ENCODE results near the gene ADAM8.

ADAM8 gene

DNA sequence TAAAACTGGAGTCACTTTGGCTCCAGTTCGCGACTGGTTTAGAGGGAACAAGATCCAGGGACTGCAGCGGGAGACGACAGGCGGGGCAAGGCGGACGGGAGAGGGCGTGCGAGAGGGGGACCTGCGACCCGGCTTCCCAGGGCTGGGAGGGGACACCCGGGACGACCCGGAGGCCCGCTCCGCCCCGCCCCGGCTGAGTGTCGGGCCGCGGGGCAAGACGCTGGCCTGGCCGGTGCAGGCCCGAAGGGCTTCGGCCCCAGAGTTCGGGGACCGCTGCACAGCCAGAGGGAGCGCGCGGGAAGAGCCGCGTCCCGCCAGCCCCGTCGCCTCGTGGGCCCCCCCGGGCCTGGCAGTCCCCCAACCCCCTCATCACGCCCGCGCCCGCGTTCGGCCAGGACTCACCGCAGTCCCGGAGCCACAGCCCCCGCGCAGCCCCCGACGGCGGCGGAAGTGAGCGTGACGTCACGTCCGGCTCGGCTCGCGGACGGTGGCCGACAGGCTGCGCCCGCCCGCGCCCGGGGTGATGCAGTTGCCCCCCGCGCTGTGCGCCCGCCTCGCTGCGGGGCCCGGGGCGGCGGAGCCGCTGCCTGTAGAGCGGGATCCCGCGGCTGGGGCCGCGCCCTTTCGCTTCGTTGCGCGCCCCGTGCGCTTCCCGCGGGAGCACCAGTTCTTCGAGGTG, 31.9 kb upstream of the ADAM8 start, which contains the start of the genes TUBGCP2 and ZNF511:
TUBGCP2 (minus strand) TSS at position 452 of the 679 bp plus-strand sequence. CDS start 5,931 bp downstream, outside the sequence.
ZNF511 (plus strand) TSS at position 494 of the 679 bp plus-strand sequence; CDS start at position 524, 30 bp downstream.
- DNase-seq = peak; percentile 85 to 88

DNA sequence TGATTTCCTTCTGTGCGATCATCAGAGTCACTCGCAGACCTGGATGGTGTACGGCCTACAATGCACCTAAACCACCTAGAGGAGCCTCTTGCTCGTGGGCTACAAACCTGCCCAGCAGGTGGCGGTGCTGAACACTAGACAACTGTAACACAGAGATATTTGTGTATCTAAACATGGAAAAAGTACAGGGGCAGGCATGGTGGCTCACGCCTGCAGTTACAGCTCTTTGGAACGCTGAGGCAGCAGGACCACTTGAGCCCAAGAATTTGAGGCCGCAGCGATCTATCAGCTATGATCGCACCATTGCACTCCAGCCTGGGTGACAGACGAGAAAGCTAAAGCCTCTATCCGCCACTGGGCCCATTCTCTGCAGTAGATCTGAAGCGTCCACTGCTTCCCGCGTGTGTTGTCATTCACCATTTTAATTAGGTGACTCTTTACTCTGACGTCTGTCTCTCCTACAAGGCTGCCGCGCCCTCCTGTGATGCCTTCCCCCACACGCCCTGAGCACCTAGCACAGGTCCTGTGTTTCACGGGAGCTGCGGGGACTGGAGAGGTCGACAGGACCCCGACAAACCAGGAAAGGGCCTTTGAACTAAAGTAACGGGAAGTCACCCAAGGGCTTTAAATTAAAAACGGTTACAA, 31.2 kb upstream of the ADAM8 start:
- peak; percentile 88 to 92 for DNase-seq

DNA sequence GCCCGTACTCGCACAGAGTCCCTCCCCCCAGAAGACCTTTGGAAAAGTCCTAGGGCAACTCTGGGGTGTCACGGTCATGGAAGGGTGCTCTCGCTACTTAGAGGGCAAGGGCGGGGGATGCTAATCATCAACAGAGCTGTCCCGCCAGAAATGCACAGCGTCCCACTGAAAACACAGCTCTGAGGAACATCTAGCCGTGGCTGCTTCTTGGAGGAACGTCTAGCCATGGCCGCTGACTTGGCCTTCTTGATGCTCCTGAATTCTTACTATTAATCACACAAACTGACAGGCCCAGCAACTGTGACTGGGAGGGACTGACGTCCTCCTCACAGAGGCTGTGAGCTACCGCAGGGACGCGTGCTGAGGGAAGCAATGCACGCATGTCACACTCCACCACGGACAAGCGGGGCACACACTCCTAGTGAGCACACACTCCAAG, 30.3 kb upstream of the ADAM8 start:
- DNase-seq = no peak

- DNase-seq = no peak
Observed at GRCh38 chr10:133306097-133306476, 29.4 kb upstream of the ADAM8 start.

GRCh38 chr10:133303206-133303605, 26.5 kb upstream of the ADAM8 start:
- DNase-seq = no peak

- no peak for DNase-seq
Observed at GRCh38 chr10:133302230-133302629, 25.6 kb upstream of the ADAM8 start.

- DNase-seq = no peak
Observed at GRCh38 chr10:133299738-133300137, 23.1 kb upstream of the ADAM8 start.

DNA sequence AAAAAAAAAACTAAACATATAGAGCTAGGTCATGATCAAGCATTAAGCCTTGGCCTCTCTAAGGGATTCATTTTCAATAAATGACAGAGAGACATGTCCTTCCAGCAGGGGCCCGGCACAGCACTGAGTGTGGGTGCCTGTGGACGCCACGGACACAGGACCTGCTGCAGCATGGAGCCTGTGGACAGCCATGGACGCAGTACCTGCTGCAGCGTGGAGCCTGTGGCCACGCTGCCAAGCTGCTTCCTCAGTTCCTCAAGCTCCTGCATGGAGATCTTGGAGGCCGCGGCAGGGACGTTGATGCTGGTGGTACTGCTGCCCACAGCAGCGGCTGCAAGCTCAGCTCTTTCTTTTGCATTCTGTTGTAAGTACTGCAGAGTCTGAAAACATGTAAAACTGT, 22.6 kb upstream of the ADAM8 start:
- no peak for DNase-seq

DNA sequence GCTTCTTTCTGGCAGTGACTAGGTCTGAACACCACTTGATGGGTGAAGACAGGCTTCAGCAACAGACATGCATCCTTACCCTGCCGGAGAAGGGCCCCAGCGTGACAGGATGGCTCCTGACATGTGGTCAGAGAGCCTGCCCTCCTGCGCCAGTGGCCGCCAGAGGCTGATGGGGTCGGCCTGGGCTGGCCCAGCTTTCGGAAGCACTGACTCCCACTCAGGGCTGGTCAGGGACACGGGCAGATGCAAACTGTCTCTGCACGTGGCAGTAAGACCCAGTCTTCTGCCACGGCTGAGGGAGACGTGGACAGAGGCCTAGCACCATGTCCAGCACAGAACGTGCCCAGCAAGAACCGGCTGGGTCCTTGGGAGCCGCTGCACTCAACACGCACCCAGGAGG, 21.8 kb upstream of the ADAM8 start:
- no peak for DNase-seq

DNA sequence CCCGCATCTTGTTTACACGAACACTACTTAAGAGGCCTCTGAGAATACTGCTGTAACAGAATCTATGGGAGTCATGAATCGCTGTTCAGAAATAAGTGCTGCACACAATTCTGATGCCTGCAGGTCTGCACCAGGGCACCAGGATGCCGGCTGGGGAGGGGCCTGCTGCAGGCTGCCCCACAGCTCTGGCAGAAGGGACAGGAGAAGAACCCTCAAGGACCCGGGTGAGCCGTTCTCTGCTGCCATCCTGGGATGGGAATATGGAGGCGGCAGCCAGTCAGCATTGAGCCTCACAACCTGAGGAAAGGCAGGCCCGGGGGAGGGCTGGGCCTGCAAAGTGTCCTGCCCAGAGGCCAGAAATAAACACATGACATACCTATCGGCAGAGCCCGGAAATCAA, 20.8 kb upstream of the ADAM8 start:
- no peak for DNase-seq

DNA sequence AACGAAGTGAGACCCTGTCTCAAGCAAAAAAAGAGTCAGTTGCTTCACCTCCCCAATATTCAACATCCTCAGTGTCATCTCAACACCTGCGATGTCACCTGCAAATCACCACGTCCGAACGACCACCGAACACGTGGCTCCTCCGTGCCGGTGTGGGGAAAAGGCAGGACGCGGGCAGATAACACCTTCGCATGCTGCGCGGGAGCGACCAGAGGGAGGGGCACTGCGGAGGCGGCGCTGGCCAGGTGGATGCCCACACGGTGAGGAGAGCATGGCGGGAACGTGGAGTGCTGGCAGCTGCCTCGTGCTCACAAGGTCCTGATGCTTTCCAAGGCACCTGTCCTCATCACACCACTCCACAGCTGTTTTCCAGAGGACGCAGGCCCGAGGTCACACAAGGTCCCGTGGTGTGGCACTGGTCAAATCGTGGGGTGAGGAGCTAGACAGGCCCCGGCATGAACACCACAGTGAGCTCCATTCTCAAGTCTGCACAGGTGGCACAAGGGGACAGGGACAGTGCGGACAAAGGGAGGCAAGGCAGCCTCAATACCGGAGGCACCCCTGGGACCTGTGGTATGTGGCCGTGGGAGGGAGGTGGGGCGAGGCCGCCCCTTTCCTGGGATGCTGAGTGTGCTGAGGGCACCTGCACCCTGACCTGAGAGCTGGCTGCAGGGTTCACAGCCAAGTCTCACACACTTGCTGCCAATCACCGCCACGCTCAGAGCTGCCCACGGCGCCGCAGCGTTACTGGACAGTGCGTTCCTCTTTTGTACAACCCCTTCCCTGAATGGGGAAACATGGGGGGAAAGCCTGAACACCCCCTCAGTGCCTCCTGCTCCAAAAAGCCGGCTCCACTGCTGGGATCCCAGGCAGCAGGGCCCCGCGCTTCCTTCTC, 19.0 kb upstream of the ADAM8 start:
- DNase-seq = no peak

- DNase-seq = no peak
Observed at GRCh38 chr10:133294189-133294588, 17.5 kb upstream of the ADAM8 start.

DNA sequence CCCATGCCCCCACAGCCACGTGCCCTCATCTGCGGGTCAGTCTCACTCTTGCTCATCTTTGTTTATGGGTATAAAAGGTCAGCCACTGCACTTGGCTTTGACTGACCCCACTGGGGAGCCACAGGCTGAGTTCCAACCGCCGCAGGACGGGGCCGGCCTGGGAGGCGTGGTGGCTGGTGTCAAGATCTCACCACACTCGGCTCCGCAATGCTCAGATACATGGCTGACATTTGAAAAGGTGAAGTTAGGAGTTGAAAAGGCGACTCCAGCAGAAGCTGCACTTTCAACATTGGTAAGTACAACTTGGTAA, 17.1 kb upstream of the ADAM8 start:
- no peak for DNase-seq

DNA sequence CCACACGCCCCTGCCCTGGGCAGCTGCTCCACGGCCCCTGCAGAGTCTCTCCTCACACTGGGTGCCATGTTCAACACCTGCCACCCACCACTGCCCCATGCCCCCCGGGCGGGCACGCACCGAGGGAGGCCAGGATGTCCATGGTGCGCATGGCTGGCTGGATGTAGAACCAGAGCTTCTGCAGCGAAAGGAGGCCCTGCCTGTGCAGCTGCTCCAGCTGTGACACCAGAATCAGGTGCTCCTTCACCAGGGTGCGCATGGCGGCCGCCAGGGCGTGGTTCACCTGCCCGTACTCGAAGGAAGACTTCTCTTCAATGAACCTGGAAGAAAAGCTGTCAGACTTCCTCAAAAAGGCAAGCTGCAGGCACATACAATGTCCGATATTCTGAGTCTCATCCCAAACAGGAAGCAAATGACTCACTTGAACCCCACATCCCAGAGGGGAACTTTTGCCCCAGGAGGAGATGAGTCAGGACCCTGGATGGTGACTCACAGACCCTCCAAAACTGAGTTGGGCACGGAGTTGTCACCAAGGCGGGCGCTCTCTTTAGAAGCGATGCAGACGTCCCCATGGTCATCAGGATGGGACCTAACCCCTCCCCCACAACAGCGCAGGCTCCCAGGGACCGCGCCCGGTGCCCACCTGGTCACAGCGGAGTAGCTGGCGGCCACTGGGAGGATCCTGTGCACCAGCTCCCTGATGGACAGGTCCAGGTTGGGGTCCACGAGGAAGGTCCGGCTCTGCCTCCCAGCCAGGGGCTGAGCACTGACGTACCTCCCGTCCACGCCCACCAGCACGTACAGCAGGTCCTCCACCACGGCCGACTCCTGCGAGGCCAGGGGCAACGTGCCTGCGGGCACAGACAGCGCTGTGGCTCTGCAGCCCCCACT, 16.5 kb upstream of the ADAM8 start:
- DNase-seq = peak in 1 of 2 experiments; percentile 36

GRCh38 chr10:133289761-133290160, 13.1 kb upstream of the ADAM8 start:
- no peak for DNase-seq

- DNase-seq = no peak
Observed at GRCh38 chr10:133287832-133288500, 11.3 kb upstream of the ADAM8 start.

GRCh38 chr10:133286366-133286765, 9.7 kb upstream of the ADAM8 start:
- no peak for DNase-seq

DNA sequence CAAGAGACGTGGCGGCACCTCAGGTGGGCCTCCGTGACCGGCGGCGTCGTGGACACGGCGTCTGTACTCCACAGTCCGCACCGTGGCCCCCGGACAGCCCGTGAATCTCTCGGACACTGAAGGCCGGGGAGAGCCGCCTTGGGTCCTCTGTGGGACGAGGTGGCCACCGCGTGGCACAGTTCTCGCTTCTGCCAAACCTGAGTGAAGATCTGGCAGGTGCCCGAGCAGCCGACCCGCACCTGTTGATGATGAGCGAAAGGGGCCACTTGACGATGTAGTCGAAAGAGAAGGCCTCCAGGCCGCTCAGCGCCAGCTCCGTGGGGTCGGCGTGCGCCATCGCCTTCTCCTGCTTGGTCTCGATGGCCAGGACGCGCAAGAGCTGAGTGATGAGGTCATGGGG, 8.5 kb upstream of the ADAM8 start:
- DNase-seq = no peak

- DNase-seq = no peak
Observed at GRCh38 chr10:133283931-133284330, 7.3 kb upstream of the ADAM8 start.

DNA sequence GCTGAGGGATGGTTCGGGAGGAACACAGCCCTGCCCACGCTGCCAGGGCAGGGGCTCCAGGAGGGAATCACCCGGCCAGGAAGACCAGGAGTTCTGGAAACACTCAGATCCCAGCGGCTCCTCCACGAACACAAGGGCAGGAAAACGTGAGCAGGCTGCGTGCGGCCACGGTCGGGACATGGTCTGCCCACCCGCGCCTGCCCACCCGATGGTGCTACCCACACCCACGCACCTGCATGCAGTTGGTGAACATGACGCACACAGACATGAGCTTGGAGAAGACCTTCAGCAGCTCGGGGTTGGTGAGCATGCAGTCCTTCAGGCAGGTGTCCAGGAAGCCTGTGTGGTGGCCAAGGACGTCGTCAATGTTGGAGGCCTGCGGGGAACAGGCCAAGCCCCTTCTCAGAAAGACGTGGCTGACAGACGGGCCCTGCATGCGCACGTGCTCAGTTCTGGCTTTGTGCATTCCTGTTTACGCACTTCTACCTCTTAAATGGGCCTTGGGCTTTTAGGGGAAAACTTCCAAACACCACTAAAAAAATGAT, 6.2 kb upstream of the ADAM8 start:
- DNase-seq = no peak

GRCh38 chr10:133281628-133282372, 5.1 kb upstream of the ADAM8 start:
- no peak for DNase-seq

All from activated CD4-positive, alpha-beta T cell treated with anti-CD3 and anti-CD28 coated beads, Interleukin-2, amount 50 U/mL, for 48 hours (primary cell).